Endodermal cell (in vitro differentiated cells): Measurements from ENCODE around the gene PARS2. TPM values are rescaled to one million over a fixed set of nuclear protein-coding genes. Genes with fewer than 3 reads are reported as not detected.

Experiments used
- DNase-seq: peaks from one replicate; pipeline ENCODE4 v3.0.0-alpha.2; 2017
- H3K27ac ChIP-seq: 2 replicates; pipeline ENCODE4 v1.5.1; 2013; ENCODE audit warnings: mild to moderate bottlenecking, low read depth, low read length, moderate library complexity
- H3K27me3 ChIP-seq: 2 replicates; pipeline ENCODE4 v1.6.1; 2013; ENCODE audit warnings: mild to moderate bottlenecking, low read length, moderate library complexity; ENCODE audit not compliant: insufficient read depth, control insufficient read depth, poor library complexity, severe bottlenecking
- H3K36me3 ChIP-seq: 2 replicates; pipeline ENCODE4 v1.7.0; 2013; ENCODE audit warnings: mild to moderate bottlenecking, low read length, moderate library complexity; ENCODE audit not compliant: control insufficient read depth, insufficient read depth
- H3K4me1 ChIP-seq: one replicate; pipeline ENCODE4 v1.7.0; 2013; ENCODE audit warnings: low read length; ENCODE audit not compliant: control insufficient read depth, insufficient read depth
- H3K4me3 ChIP-seq: 2 replicates; pipeline ENCODE4 v1.5.1; 2013; ENCODE audit warnings: mild to moderate bottlenecking, low read length, moderate library complexity
- H3K9ac ChIP-seq: 2 replicates; pipeline ENCODE4 v1.6.1; 2013; ENCODE audit warnings: mild to moderate bottlenecking, low read length, moderate library complexity; ENCODE audit not compliant: poor library complexity, severe bottlenecking; ENCODE audit errors: extremely low read depth
- H3K9me3 ChIP-seq: 2 replicates; pipeline ENCODE4 v1.6.1; 2013; ENCODE audit warnings: mild to moderate bottlenecking, low read length, moderate library complexity; ENCODE audit not compliant: control insufficient read depth
- H3K27ac Mint-ChIP-seq: 2 replicates; pipeline ENCODE4 v1.8.0; 2020; ENCODE audit warnings: mixed read lengths
- H3K27me3 Mint-ChIP-seq: 2 replicates; pipeline ENCODE4 v1.8.0; 2021; ENCODE audit warnings: mild to moderate bottlenecking, mixed read lengths; ENCODE audit not compliant: insufficient read depth
- H3K36me3 Mint-ChIP-seq: 2 replicates; pipeline ENCODE4 v1.8.0; 2020; ENCODE audit warnings: low read depth, mixed read lengths
- H3K4me1 Mint-ChIP-seq: 2 replicates; pipeline ENCODE4 v1.8.0; 2020; ENCODE audit warnings: mixed read lengths
- H3K4me3 Mint-ChIP-seq: 2 replicates; pipeline ENCODE4 v1.8.0; 2020; ENCODE audit warnings: mild to moderate bottlenecking, moderate library complexity, mixed read lengths
- H3K9me3 Mint-ChIP-seq: 2 replicates; pipeline ENCODE4 v1.8.0; 2020; ENCODE audit warnings: mild to moderate bottlenecking, mixed read lengths
- CTCF ChIP-seq: fragments of 200-600 bp; sonication (generic); conservative IDR thresholded peaks from 2 replicates; pipeline ENCODE4 v1.5.0; 2021; ENCODE audit warnings: antibody characterized with exemption, mild to moderate bottlenecking
- total RNA-seq, 2 donors: library from RNA; stranded (reverse); fragmentation: NEBNext Ultra II Directional in 1 of 2; extraction: Animal tissue kit (Norgen Biotek cat#: 25700) in 1 of 2; gene quantifications; 2 replicates in 1 of 2; 3 replicates in 1 of 2; pipeline ENCODE4 v1.2.1, GENCODE V29; 2021

The PARS2 gene
- total RNA-seq, 2 donors from 2014 or later, result 8.9 to 9.1 TPM

GRCh38 chr1:54708385-54708784, 55.9 kb downstream of the PARS2 start:
- Mint-ChIP-seq H3K9me3 (no peaks in the 10 kb centered on the region), H3K4me1 (peaks cover 9% of the 10 kb centered on the region), H3K36me3 (no peaks in the 10 kb centered on the region), H3K4me3 (no peak overlapping the region), H3K27ac (no peak overlapping the region), H3K27me3 (peaks cover 41% of the 10 kb centered on the region)
- H3K27ac ChIP-seq, result no peak overlapping the region
- H3K27me3 ChIP-seq, result peaks cover 84% of the 10 kb centered on the region
- H3K9me3 ChIP-seq, result no peaks in the 10 kb centered on the region
- no peaks in the 10 kb centered on the region for H3K4me1 ChIP-seq
- no peak for TF ChIP-seq CTCF
- H3K36me3 ChIP-seq, result no peaks in the 10 kb centered on the region
- no peak overlapping the region for H3K4me3 ChIP-seq
- DNase-seq, result no peak
- no peak overlapping the region for H3K9ac ChIP-seq

Other genes with a start within 250 kb of the PARS2 start
- 1 to 10 TPM; 5.6 to 6.0 TPM for gene ACOT11, start 216.3 kb downstream of the PARS2 start, total RNA-seq
- gene FAM151A, start 141.0 kb downstream of the PARS2 start, total RNA-seq, result not detected
- gene MROH7, start 122.7 kb downstream of the PARS2 start, total RNA-seq, result 1 to 10 TPM in 1 of 2 donors, under 1 TPM in 1; 0.46 to 1.4 TPM
- gene TTC4, start 48.7 kb downstream of the PARS2 start, total RNA-seq, result 10 to 100 TPM; 23.1 to 28.3 TPM
- under 1 TPM; 0.44 to 0.53 TPM for gene TTC22, start 36.8 kb upstream of the PARS2 start, total RNA-seq
- 100 to 1,000 TPM; 243 to 340 TPM for gene DHCR24, start 122.7 kb upstream of the PARS2 start, total RNA-seq
- not detected for gene TMEM61, start 216.1 kb upstream of the PARS2 start, total RNA-seq
- under 1 TPM; 0.13 to 0.20 TPM for gene BSND, start 234.4 kb upstream of the PARS2 start, total RNA-seq